ENCODE measurements around the gene HPSE.

GRCh38 chr4:83285055-83285407 is 49.6 kb downstream of the HPSE start:
- TF ChIP-seq TAF1 (IDR thresholded peaks at IDR 0.05; ENCODE audit: borderline replicate concordance, low read depth, low read length) (no peak), POLR2A (IDR thresholded peaks at IDR 0.05; ENCODE audit: low read depth, low read length) (no peak), POLR2AphosphoS5 (IDR thresholded peaks at IDR 0.05; ENCODE audit: low read depth, low read length) (no peak)

Measured in GM12892 (cell line).